ENCODE measurements around the gene EMID1. TPM values are rescaled to one million over a fixed set of nuclear protein-coding genes. Genes with fewer than 3 reads are reported as not detected.

The EMID1 gene
- total RNA-seq, 1 experiment from 2014 or later = 1.1 TPM

GRCh38 chr22:29207243-29207550, 1.5 kb downstream of the EMID1 start:
- no TSS peak for BruUV-seq (replicated peaks)
- CTCF ChIA-PET = no interaction called here
- peaks cover 41% of the 10 kb centered on the region for H3K27me3 ChIP-seq (ENCODE audit: insufficient read depth, low read depth)
- no peaks in the 10 kb centered on the region for H3F3A ChIP-seq (ENCODE audit: insufficient read depth, low read depth)
- no peaks in the 10 kb centered on the region for H3K9me2 ChIP-seq (ENCODE audit: insufficient read depth)
- no peak overlapping the region for H3K27ac ChIP-seq
- no peak overlapping the region for H3K4me3 ChIP-seq
- no peaks in the 10 kb centered on the region for H3K9me3 ChIP-seq (ENCODE audit: insufficient read depth, low read depth)
- H3K36me3 ChIP-seq (ENCODE audit: low read depth) = no peaks in the 10 kb centered on the region
- no peaks in the 10 kb centered on the region for H3K79me2 ChIP-seq (ENCODE audit: low read depth)
- H3K4me1 ChIP-seq (replicated peaks; ENCODE audit: insufficient read depth) = no peaks in the 10 kb centered on the region
- POLR2A ChIA-PET (ENCODE audit: unreplicated experiment) = no interaction called here
- TF ChIP-seq CTCF (conservative IDR thresholded peaks at IDR 0.05) (no peak), EZH2 (IDR thresholded peaks at IDR 0.05; ENCODE audit: low read depth) (no peak)
- no peak overlapping the region for H2AFZ ChIP-seq
- no peaks in the 10 kb centered on the region for H4K20me1 ChIP-seq (ENCODE audit: insufficient read depth)
- no peak overlapping the region for H3K4me2 ChIP-seq
- intact Hi-C loops (cut with micrococcal nuclease; ENCODE audit: unreplicated experiment) = no loop called here
- no peak for DNase-seq

GRCh38 chr22:29207562-29208501, 2.1 kb downstream of the EMID1 start:
- Histone ChIP-seq H3K9me2 (ENCODE audit: insufficient read depth) (no peaks in the 10 kb centered on the region), H3F3A (ENCODE audit: insufficient read depth, low read depth) (no peaks in the 10 kb centered on the region), H3K4me1 (replicated peaks; ENCODE audit: insufficient read depth) (no peaks in the 10 kb centered on the region), H2AFZ (no peak overlapping the region), H3K9me3 (ENCODE audit: insufficient read depth, low read depth) (no peaks in the 10 kb centered on the region), H3K36me3 (ENCODE audit: low read depth) (no peaks in the 10 kb centered on the region), H3K27me3 (ENCODE audit: insufficient read depth, low read depth) (peaks cover 43% of the 10 kb centered on the region), H4K20me1 (ENCODE audit: insufficient read depth) (no peaks in the 10 kb centered on the region), H3K27ac (no peak overlapping the region), H3K4me3 (no peak overlapping the region), H3K79me2 (ENCODE audit: low read depth) (no peaks in the 10 kb centered on the region), H3K4me2 (no peak overlapping the region)
- no peak for DNase-seq
- no peak for TF ChIP-seq EZH2 (IDR thresholded peaks at IDR 0.05; ENCODE audit: low read depth)
- TF ChIP-seq CTCF (conservative IDR thresholded peaks at IDR 0.05) = no peak
- intact Hi-C loops (cut with micrococcal nuclease; ENCODE audit: unreplicated experiment) = no loop called here
- BruUV-seq (replicated peaks) = no TSS peak
- CTCF ChIA-PET = no interaction called here
- POLR2A ChIA-PET (ENCODE audit: unreplicated experiment) = no interaction called here

GRCh38 chr22:29208502-29208862, 2.8 kb downstream of the EMID1 start:
- Histone ChIP-seq H3K4me2 (no peak overlapping the region), H3K9me3 (ENCODE audit: insufficient read depth, low read depth) (no peaks in the 10 kb centered on the region), H3K36me3 (ENCODE audit: low read depth) (no peaks in the 10 kb centered on the region), H2AFZ (no peak overlapping the region), H3F3A (ENCODE audit: insufficient read depth, low read depth) (no peaks in the 10 kb centered on the region), H3K27ac (no peak overlapping the region), H3K4me1 (replicated peaks; ENCODE audit: insufficient read depth) (no peaks in the 10 kb centered on the region), H3K79me2 (ENCODE audit: low read depth) (no peaks in the 10 kb centered on the region), H3K27me3 (ENCODE audit: insufficient read depth, low read depth) (peaks cover 45% of the 10 kb centered on the region), H4K20me1 (ENCODE audit: insufficient read depth) (no peaks in the 10 kb centered on the region), H3K4me3 (no peak overlapping the region), H3K9me2 (ENCODE audit: insufficient read depth) (no peaks in the 10 kb centered on the region)
- no peak for DNase-seq
- intact Hi-C loops (cut with micrococcal nuclease; ENCODE audit: unreplicated experiment) = no loop called here
- no TSS peak for BruUV-seq (replicated peaks)
- TF ChIP-seq EZH2 (IDR thresholded peaks at IDR 0.05; ENCODE audit: low read depth) = no peak
- no peak for TF ChIP-seq CTCF (conservative IDR thresholded peaks at IDR 0.05)
- POLR2A ChIA-PET (ENCODE audit: unreplicated experiment) = no interaction called here
- CTCF ChIA-PET = no interaction called here

Data from PC-9 (cell line).